Stimulated activated naive CD8-positive, alpha-beta T cell treated with anti-CD3 and anti-CD28 coated beads, Interleukin-15, amount 100 ng/mL, for 72 hours (primary cell): Measurements from ENCODE around the gene IQCH.

Experiments
- ATAC-seq: fragments of 150-1000 bp; cut with Tn5 transposase; 2 replicates; pipeline ENCODE4 v1.10.0; 2021; ENCODE audit warnings: mild to moderate bottlenecking, moderate library complexity
- DNase-seq, 2 donors: peaks; one replicate each; pipeline ENCODE4 v3.0.0; 2021 to 2022
- H3K27ac Mint-ChIP-seq, 2 donors: one replicate each; pipeline ENCODE4 v1.8.0; 2022; ENCODE audit warnings: mild to moderate bottlenecking in 2 of 2, mixed read lengths in 2 of 2, moderate library complexity in 2 of 2
- H3K27me3 Mint-ChIP-seq: one replicate; pipeline ENCODE4 v1.8.0; 2022; ENCODE audit warnings: mixed read lengths
- H3K4me1 Mint-ChIP-seq: one replicate; pipeline ENCODE4 v1.8.0; 2022; ENCODE audit warnings: mild to moderate bottlenecking, mixed read lengths
- H3K4me3 Mint-ChIP-seq, 2 donors: one replicate each; pipeline ENCODE4 v1.8.0; 2022; ENCODE audit warnings: mild to moderate bottlenecking in 2 of 2, mixed read lengths in 2 of 2, moderate library complexity in 1 of 2
- H3K9me3 Mint-ChIP-seq, 2 donors: one replicate each; pipeline ENCODE4 v1.8.0; 2022; ENCODE audit warnings: mixed read lengths in 2 of 2

The IQCH gene

DNA sequence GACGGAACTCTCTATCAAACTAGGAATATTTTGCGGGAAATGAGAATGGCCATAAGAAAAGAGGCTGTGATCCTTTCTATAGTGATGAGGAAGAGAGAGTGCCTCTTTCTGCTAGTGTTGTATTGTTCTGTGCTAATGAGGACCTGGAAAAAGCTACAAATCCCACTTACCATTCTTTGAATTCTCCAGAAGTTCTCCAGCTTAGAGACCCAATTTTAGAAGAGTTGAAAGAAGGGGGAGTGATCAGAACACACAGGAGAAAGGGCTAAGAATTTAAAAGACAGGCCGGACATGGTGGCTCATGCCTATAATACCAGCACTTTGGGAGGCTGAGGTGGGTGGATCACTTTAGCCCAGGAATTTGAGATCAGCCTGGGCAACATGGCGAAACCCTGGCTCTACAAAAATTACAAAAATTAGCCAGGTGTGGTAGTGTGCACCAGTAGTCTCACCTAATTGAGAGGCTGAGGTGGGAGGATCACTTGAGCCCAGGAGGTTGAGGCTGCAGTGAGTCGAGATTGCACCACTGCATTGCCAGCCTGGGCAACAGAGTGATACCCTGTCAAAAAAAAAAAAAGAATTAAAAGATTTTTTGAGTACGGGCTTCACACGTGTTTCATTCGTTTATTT, 126.9 kb downstream of the IQCH start:
- Mint-ChIP-seq H3K9me3 (no peaks in the 10 kb centered on the region), H3K4me1 (no peaks in the 10 kb centered on the region), H3K27ac (no peak overlapping the region), H3K27me3 (peaks cover 7% of the 10 kb centered on the region), H3K4me3 (no peak overlapping the region)
- ATAC-seq, result no peak
- no peak for DNase-seq

DNA sequence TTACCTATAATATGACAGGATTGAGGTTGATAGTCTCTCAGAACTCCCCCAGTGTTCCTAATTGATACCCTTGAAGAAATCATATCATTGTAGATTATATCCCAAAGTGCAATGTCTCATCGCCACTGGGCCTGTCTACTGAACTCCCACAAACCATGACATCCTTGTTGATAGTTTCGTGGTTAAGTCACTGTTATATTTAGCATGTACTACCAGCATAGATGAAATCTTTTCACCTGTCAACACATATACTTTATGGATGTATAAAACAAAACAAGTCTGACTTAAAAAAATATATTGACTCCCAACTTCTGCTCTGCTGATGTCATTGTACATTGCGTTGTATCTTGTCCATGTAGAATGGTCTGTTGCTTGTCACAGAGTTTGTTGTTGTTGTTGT, 128.1 kb downstream of the IQCH start:
- no peaks in the 10 kb centered on the region for H3K4me1 Mint-ChIP-seq
- no peak for DNase-seq
- H3K4me3 Mint-ChIP-seq, result no peak overlapping the region
- no peak overlapping the region for H3K27ac Mint-ChIP-seq
- peaks cover 5% of the 10 kb centered on the region for H3K27me3 Mint-ChIP-seq
- no peaks in the 10 kb centered on the region for H3K9me3 Mint-ChIP-seq
- no peak for ATAC-seq

DNA sequence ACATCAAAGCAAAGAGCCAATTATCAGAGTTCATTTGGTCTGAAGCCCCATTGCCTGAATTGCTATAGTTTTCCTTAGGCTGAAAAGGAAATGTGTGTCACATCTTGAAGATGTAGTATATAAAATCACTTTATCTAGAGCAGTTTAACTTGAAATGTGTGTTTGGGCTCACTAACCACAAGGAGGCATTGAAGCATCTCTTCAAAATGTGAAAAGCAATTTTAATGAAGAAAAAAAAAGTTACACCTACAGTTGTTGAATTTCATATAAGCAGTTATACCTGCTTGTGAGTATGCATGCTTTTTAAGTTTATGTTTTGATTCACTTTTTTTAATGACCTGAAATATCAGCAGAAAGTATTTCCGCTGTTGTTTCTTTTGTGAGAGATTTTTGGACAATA, 129.3 kb downstream of the IQCH start:
- no peaks in the 10 kb centered on the region for H3K4me1 Mint-ChIP-seq
- DNase-seq (no peak), ATAC-seq (no peak)
- H3K9me3 Mint-ChIP-seq, result no peaks in the 10 kb centered on the region
- no peak overlapping the region for H3K4me3 Mint-ChIP-seq
- no peaks in the 10 kb centered on the region for H3K27me3 Mint-ChIP-seq
- H3K27ac Mint-ChIP-seq, result no peak overlapping the region

DNA sequence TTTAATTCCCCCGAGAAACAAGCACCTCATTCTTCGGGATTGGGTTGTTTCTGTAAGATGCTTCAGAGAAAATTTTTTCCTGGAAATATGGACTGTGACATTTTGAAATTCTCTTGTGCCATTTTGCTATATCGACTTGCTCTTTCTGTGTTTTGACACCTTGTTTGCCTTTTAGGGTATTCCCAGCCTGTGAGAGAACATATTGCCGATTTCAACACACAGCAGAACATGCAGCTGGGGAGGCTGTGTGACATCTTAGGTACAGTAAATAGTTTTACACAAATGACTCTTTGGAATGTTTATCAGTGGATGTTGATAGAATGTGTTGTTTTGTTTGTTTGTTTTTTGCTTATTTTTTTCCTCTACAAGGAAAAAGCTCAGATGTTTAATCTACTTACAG, 130.2 kb downstream of the IQCH start:
- H3K9me3 Mint-ChIP-seq, result no peaks in the 10 kb centered on the region

DNA sequence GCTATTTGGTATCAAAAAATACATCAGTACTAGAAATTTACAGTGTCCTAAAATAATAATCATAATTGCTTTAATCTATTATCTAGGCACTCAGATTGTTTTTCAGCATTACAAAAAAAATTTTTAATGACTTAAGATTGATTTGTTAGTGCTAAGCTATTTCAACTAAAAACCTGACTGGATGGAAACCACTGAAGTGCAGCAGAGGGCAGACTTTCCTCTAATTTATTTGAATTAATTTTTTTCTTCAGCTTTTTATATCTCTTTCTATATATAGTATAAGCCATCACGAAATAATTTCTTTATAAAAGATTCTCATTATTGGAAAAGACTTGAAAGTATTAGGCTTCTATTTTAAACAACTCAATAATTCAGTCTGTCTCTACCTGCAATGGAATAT, 131.4 kb downstream of the IQCH start:
- H3K27ac Mint-ChIP-seq, result no peak overlapping the region
- DNase-seq (no peak), ATAC-seq (no peak)
- H3K27me3 Mint-ChIP-seq, result no peaks in the 10 kb centered on the region
- H3K4me1 Mint-ChIP-seq, result no peaks in the 10 kb centered on the region
- no peaks in the 10 kb centered on the region for H3K9me3 Mint-ChIP-seq
- no peak overlapping the region for H3K4me3 Mint-ChIP-seq

More for the DNA sequence above, 130.2 kb downstream of the IQCH start:
- Mint-ChIP-seq H3K4me3 (no peak overlapping the region), H3K4me1 (no peaks in the 10 kb centered on the region), H3K27ac (no peak overlapping the region), H3K27me3 (no peaks in the 10 kb centered on the region)
- ATAC-seq (no peak), DNase-seq (no peak)

DNA sequence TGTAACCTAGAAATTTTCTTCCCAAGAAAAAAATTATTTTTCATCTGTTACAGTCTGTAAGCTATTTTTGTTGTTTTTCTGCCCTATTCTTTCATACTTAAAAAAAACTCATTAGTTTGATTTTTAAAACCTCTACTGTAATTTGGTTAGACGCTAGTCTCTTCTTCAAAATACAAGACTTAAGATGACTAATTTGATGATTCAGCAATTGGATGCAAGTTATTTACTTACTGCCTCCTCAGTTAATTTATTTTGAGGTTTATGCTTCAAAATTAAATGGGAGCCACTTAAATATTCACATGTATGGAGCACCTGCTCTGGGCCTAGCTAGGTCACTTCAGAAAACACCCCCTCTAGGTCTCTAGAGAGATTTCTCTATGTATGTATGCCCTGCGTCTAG, 132.4 kb downstream of the IQCH start:
- Mint-ChIP-seq H3K9me3 (no peaks in the 10 kb centered on the region), H3K27ac (no peak overlapping the region), H3K27me3 (peaks cover 3% of the 10 kb centered on the region), H3K4me3 (no peak overlapping the region), H3K4me1 (no peaks in the 10 kb centered on the region)
- ATAC-seq (no peak), DNase-seq (no peak)

DNA sequence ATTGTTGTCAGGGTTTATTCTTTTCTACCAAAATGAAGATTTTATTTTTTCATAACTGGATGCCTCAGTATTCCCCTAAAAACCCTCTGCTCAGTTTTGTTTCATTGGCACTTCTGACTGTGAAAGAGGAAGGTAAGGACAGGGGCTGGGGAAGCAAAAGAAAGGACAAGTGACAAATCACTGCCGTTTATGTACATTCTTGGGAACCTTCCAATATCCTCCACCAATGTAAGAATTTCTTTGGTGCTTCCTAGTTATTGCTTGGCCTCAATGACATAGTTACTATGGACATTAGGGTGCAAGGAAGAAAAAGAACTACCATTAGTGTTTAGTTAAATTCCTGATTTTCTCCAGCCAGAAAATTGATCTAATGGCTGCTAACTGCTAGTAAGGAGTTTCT, 135.4 kb downstream of the IQCH start:
- Mint-ChIP-seq H3K4me1 (no peaks in the 10 kb centered on the region), H3K27ac (no peak overlapping the region), H3K27me3 (peaks cover 8% of the 10 kb centered on the region), H3K9me3 (no peaks in the 10 kb centered on the region), H3K4me3 (no peak overlapping the region)
- DNase-seq, result no peak
- ATAC-seq, result no peak

DNA sequence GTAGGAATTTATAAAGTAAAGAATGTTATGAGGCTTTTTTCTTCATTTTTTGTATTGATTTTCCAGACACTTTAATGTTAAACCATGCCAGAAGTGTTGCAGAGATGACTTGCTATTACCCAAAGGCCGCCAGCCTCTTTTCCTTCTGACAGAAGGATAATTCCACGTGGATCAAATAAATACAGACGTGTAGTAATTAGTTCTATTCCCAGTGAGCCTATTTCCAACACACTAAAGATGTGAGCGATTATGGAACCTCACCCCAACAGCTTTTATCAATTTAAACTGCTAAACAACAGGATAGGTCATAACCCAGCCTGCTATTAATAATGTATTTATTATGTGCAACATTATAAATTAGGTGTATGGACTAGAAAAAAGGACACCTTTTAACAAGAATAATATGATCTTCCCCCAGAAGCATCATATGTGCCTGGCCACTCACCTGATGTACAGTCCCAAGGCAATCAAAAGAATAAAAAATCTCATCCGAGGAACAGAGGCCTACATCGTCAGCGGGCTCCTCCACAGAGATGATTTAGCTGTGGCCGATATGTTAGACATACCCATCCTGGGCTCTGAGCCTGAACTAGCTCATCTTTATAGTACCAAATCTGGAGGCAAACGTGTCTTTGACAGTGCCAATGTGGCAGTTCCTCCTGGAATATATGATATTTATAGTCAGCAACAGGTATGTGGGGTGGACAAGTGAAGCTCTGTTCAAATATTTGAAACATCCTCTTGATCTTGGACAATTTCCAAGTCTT, 140.5 kb downstream of the IQCH start:
- H3K27me3 Mint-ChIP-seq, result peaks cover 8% of the 10 kb centered on the region
- DNase-seq (no peak), ATAC-seq (no peak)
- H3K9me3 Mint-ChIP-seq, result no peaks in the 10 kb centered on the region
- H3K4me3 Mint-ChIP-seq, result no peak overlapping the region
- H3K4me1 Mint-ChIP-seq, result no peaks in the 10 kb centered on the region
- H3K27ac Mint-ChIP-seq, result no peak overlapping the region

DNA sequence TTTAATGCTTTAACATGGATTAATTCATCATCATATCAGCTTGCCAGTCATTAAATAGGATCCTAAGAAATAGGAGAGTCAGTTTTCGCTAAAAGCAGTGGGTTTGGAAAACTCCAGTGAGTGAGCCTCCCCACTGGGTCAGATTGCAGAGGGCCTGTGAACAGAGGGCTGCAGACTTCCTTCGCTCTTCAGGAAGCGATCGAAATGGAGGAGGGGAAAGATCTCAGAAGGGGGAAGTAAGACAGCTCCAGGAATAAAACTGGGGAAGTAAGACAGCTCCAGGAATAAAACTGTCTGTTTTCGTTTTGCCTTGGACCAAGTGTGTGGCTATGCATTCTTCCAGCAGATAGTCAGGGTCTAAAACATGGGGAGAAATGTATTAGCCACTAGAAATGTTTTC, 141.5 kb downstream of the IQCH start:
- no peak overlapping the region for H3K4me3 Mint-ChIP-seq
- peaks cover 8% of the 10 kb centered on the region for H3K27me3 Mint-ChIP-seq
- no peaks in the 10 kb centered on the region for H3K4me1 Mint-ChIP-seq
- ATAC-seq, result no peak
- H3K27ac Mint-ChIP-seq, result no peak overlapping the region
- no peaks in the 10 kb centered on the region for H3K9me3 Mint-ChIP-seq
- no peak for DNase-seq

DNA sequence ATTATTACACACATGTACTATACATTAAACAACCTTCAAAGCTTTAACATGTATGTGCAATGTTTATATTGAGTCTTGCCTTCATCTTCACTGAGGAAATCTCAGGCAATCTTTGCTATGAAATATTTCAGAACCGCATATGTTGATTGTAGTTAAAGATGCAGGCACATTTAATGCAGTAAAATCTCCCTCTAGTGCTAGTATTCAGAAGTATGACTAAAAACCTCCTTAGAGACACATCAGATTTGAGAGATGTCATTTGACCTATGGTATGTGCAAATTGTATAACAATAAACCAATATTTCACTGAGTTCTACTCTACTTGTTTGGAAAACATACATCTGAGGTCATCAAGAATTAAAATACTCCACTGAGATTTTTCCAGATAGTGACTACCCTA, 142.6 kb downstream of the IQCH start:
- ATAC-seq (no peak), DNase-seq (no peak)
- Mint-ChIP-seq H3K9me3 (no peaks in the 10 kb centered on the region), H3K4me1 (no peaks in the 10 kb centered on the region), H3K4me3 (no peak overlapping the region), H3K27ac (no peak overlapping the region), H3K27me3 (peaks cover 3% of the 10 kb centered on the region)

DNA sequence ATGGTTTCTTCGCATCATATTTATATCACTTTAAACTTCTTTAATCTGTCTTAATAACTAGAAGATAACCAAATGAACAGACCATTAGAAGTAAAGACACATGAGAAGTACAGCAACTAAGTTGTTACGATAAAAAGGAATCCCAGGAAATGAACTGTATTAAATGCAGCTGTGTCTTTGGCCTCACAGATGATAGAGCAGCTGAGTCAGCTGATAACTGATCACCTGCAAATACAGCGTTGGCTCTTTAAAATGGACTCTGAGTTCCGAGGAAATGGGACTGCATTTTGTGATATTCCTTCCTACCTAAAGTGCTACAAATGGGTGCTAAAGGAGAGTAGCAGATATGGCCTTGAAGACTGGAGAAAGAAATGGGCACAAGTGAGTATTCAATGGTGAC, 145.3 kb downstream of the IQCH start:
- H3K27ac Mint-ChIP-seq, result no peak overlapping the region
- no peak overlapping the region for H3K4me3 Mint-ChIP-seq
- ATAC-seq (no peak), DNase-seq (no peak)
- no peaks in the 10 kb centered on the region for H3K4me1 Mint-ChIP-seq
- no peaks in the 10 kb centered on the region for H3K9me3 Mint-ChIP-seq
- H3K27me3 Mint-ChIP-seq, result no peaks in the 10 kb centered on the region

DNA sequence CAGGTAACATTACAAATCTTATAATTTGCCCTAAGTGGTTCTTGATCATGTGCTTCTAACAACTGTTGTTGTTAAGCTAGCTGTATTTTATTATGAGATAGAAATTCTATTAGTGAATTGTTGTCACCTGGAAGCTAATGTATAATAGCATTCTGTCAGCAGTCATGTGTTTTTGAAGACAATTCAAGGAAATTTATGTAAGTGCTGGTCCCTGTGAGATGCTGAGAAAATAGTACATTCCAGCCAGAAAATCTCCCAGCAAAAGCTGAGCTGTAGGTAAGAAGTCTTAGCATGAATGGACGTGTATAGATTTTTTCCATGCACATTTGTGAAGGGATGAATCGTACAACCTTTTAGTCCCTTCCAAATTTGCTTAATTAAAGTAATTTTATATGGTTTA, 146.3 kb downstream of the IQCH start:
- no peak for DNase-seq

DNA sequence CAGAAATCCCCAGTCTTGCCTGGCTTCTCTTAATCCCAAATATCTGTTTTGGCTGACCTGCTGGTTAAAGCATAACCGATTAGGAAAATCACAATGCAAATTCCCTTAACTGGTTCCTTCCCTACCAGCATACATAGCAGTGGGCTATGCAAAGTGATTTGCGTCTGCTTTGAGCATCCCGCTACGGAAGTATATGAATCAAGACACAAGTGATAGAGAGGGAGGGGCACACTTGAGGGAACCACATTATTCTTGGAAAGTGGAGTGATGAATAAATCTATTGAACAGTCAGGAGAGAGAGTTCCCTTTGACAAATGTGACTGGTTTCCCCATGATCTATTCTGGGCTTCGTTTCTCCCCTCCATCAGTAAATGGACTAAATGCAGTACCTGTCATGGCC, 146.8 kb downstream of the IQCH start:
- Mint-ChIP-seq H3K9me3 (no peaks in the 10 kb centered on the region), H3K4me1 (no peaks in the 10 kb centered on the region), H3K27ac (no peak overlapping the region), H3K27me3 (no peaks in the 10 kb centered on the region), H3K4me3 (no peak overlapping the region)
- no peak for DNase-seq
- ATAC-seq, result no peak

More for the DNA sequence above, 146.3 kb downstream of the IQCH start:
- ATAC-seq, result no peak
- Mint-ChIP-seq H3K4me3 (no peak overlapping the region), H3K27ac (no peak overlapping the region), H3K4me1 (no peaks in the 10 kb centered on the region), H3K27me3 (no peaks in the 10 kb centered on the region), H3K9me3 (no peaks in the 10 kb centered on the region)

DNA sequence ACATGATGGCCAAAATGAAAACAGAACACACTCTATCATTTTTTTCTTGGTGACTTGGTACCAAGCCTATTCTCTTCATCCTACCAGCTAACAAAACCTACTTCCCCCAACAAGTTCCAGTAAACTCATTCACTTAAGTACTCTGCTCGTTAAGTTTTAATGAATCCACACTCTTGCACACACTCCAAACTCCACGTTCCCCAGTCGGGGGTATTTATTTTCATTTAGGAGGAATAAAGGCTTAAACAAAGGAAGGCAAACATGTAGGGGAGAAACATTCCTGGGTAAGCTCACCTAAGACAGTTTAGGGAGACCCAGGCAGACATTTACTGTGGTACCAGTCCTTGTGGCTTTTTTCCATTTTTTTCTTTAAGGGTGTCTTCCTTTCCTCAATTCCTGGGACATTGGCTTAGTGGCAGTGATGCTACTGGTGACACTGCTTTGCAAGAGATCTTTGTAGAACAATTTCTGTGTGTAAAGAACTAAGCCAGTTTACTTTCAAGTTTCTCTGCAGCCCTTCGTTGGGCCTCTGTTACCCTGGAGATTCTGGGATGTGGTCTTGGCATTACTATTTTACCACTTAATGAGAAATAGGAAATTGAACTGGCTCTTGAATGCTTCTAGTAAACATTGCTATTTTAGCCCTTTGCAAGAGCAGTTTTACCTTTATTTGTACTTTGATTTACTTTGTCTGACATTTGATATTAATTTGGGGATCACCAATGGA, 149.0 kb downstream of the IQCH start:
- Mint-ChIP-seq H3K4me3 (no peak overlapping the region), H3K27me3 (no peaks in the 10 kb centered on the region), H3K27ac (no peak overlapping the region), H3K9me3 (no peaks in the 10 kb centered on the region), H3K4me1 (no peaks in the 10 kb centered on the region)
- DNase-seq, result no peak
- no peak for ATAC-seq

DNA sequence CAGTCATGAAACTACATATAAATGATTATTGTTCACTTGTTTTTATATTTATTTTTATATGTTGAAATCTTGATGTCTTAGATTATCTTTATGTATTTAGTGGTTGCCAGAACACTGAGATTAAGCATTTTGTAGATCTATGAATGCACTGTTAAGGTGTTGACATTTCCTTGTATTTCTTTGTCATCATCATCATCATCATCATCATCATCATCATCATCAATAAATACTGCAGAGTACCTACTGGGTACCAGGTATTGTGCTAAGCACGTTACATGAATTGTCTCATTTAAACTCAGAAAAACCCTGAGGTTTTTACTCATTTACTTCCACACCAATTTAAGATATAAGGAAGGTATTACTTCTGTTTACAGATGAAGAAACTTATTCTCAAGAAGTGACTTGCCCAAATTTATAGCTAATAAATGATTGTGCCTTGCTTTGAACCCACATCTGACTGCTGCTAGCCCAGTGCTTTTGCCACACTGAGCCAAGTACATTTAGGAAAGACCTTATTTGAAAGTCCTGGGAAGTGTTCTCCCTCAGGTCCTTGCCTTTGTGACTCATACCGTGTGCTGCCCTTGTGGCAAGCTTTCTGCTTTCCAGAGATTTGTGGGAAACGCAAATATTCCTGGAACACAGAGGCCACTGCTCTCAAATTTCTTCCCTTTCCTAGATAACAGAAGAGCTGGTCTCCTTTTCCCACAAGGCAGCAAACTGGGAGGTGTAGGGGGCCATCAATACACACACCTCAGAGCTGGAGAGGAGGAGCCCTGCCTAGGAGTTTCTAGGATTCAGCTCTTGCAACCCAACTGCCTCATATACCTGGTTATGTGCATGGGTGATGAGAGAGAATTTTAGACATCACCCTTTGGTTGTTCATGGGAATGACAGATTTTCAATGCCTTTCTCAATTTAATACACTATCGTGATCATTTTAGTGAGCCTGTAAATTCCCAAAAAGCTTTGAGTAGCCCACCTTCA, 150.9 kb downstream of the IQCH start:
- no peak for DNase-seq
- Mint-ChIP-seq H3K27me3 (no peaks in the 10 kb centered on the region), H3K4me3 (no peak overlapping the region), H3K27ac (no peak overlapping the region), H3K4me1 (no peaks in the 10 kb centered on the region), H3K9me3 (no peaks in the 10 kb centered on the region)
- ATAC-seq, result no peak
